ENCODE measurements around the gene FUT7. TPM values are rescaled to one million over a fixed set of nuclear protein-coding genes. Genes with fewer than 3 reads are reported as not detected.

FUT7 gene
- total and polyA plus RNA-seq, 2 of the 13 experiments (the other 11 are each of a cell fraction or from before 2014, with no cell fraction given) = 0.05 TPM; not detected in 1

GRCh38 chr9:137067860-137068538 is 36.1 kb upstream of the FUT7 start (continued):
- TF ChIP-seq ZBED4 (CRISPR knock-in tag; IDR thresholded peaks at IDR 0.05; ENCODE audit: borderline replicate concordance) (peak; percentile 75; the same call in 1 of the 2 replicates), ZFP91 (CRISPR knock-in tag; IDR thresholded peaks at IDR 0.05; ENCODE audit: borderline replicate concordance) (peak; percentile 80), RFXANK (CRISPR knock-in tag; IDR thresholded peaks at IDR 0.05) (no peak), BRF2 (CRISPR knock-in tag; IDR thresholded peaks at IDR 0.05) (no peak), ATF7 (IDR thresholded peaks at IDR 0.05) (no peak), ATF7 (CRISPR knock-in tag; IDR thresholded peaks at IDR 0.05) (0 out of 2 replicates have a peak, but pooled peaks have one; percentile 16), PLRG1 (conservative IDR thresholded peaks at IDR 0.05) (no peak), ZHX1 (CRISPR knock-in tag; IDR thresholded peaks at IDR 0.05; ENCODE audit: low read depth) (no peak), ZC3H13 (CRISPR knock-in tag; IDR thresholded peaks at IDR 0.05) (peak; percentile 68), ZNF251 (CRISPR knock-in tag; IDR thresholded peaks at IDR 0.05) (0 out of 2 replicates have a peak, but pooled peaks have one; percentile 5), ELF3 (CRISPR knock-in tag; IDR thresholded peaks at IDR 0.05) (peak; percentile 69), PAWR (CRISPR knock-in tag; IDR thresholded peaks at IDR 0.05; ENCODE audit: borderline replicate concordance) (no peak), HCFC1 (IDR thresholded peaks at IDR 0.05; ENCODE audit: low read depth, low read length) (no peak), KAT8 (CRISPR knock-in tag; IDR thresholded peaks at IDR 0.05) (no peak; the same call in 1 of the 2 replicates), RXRB (CRISPR knock-in tag; IDR thresholded peaks at IDR 0.05; ENCODE audit: borderline replicate concordance) (no peak), KMT2B (CRISPR knock-in tag; IDR thresholded peaks at IDR 0.05) (no peak), ZNF235 (CRISPR knock-in tag; IDR thresholded peaks at IDR 0.05; ENCODE audit: borderline replicate concordance) (peak; percentile 66; the same call in 1 of the 2 replicates), ZNF580 (CRISPR knock-in tag; IDR thresholded peaks at IDR 0.05; ENCODE audit: borderline replicate concordance, low read depth) (peak; percentile 32; the same call in 1 of the 2 replicates), IKZF1 (IDR thresholded peaks at IDR 0.05) (no peak), ZNF468 (CRISPR knock-in tag; IDR thresholded peaks at IDR 0.05) (0 out of 2 replicates have a peak, but pooled peaks have one; percentile 17), NFRKB (IDR thresholded peaks at IDR 0.05) (no peak)
